Posterior vena cava (tissue), 2 donors: Measurements from ENCODE around the gene ZNF681. TPM values are rescaled to one million over a fixed set of nuclear protein-coding genes. Genes with fewer than 3 reads are reported as not detected.
"Not testable (repeated sequence)": the region's sequence is repeated elsewhere in the genome, so short reads cannot be mapped to it uniquely, and the experiment has no call there.

ENCODE experiments used
- DNase-seq: peaks from one replicate; pipeline ENCODE4 v3.0.0-alpha.2; 2020; ENCODE audit warnings: low spot score
- intact Hi-C, 2 donors: fragments of 100-400 bp; cut with DNase I; formaldehyde crosslinking; loops; one replicate each; pipeline versions ENCODE4 v1.14.1 to v1.14.2; 2022 to 2023
- long read RNA-seq, 2 donors: library from polyadenylated mRNA; unstranded; transcript quantifications; one replicate each; pipeline ENCODE4 v2.0.0, GENCODE V29; 2020 to 2021
- total RNA-seq, 2 donors: library from RNA; stranded (reverse); fragmentation: NEBNext Ultra II Directional; extraction: Animal tissue kit (Norgen Biotek cat#: 25700); gene quantifications; one replicate each; pipeline ENCODE4 v1.2.1, GENCODE V29; 2021
- donor health status: DM: yes; HTN: yes; CAD: no.
- donor health status: DM: yes; HTN: yes; CAD: no.

Gene ZNF681
- total RNA-seq = 1 to 10 TPM; 1.5 to 1.6 TPM
- long read RNA-seq, donor 1, partial matches to known transcripts = 0 of 1 reads
- long read RNA-seq, donor 1, other reads (novel, unspliced or antisense) = 1 of 1 reads
- long read RNA-seq, donor 2 = 0 reads

- DNase-seq = peak; percentile 95
- intact Hi-C loops = no loop called here
Observed at GRCh38 chr19:23758187-23759074, at the start of gene ZNF681. Gene ZNF681 (minus strand): TSS chr19:23758891. CDS start chr19:23758749, 142 bp downstream.

GRCh38 chr19:23804676-23805075 is 46.0 kb upstream of the ZNF681 start:
- intact Hi-C loops = no loop called here
- DNase-seq = no peak

GRCh38 chr19:23802290-23802689 is 43.6 kb upstream of the ZNF681 start:
- DNase-seq = no peak
- intact Hi-C loops = no loop called here

- intact Hi-C loops = loop anchor here in 1 of 2 donors (1.0 kb wide), 1 partner anchor 24 kb away; no protein-coding TSS in a partner anchor
- DNase-seq = no peak
Observed at GRCh38 chr19:23801803-23802202, 43.1 kb upstream of the ZNF681 start.

GRCh38 chr19:23800868-23801267 is 42.2 kb upstream of the ZNF681 start:
- no peak for DNase-seq
- intact Hi-C loops = loop anchor here in 1 of 2 donors (1.0 kb wide), 1 partner anchor 23 kb away; no protein-coding TSS in a partner anchor

GRCh38 chr19:23800271-23800670 is 41.6 kb upstream of the ZNF681 start:
- intact Hi-C loops = no loop called here
- no peak for DNase-seq

- DNase-seq = no peak
- intact Hi-C loops = no loop called here
Observed at GRCh38 chr19:23799321-23799720, 40.6 kb upstream of the ZNF681 start.

- DNase-seq = no peak
- intact Hi-C loops = no loop called here
Observed at GRCh38 chr19:23795462-23795861, 36.8 kb upstream of the ZNF681 start.

- intact Hi-C loops = no loop called here
- DNase-seq = no peak
Observed at GRCh38 chr19:23792784-23793183, 34.1 kb upstream of the ZNF681 start.

GRCh38 chr19:23790641-23791488 is 32.2 kb upstream of the ZNF681 start:
- intact Hi-C loops = no loop called here
- DNase-seq = no peak

- DNase-seq = no peak
- intact Hi-C loops = no loop called here
Observed at GRCh38 chr19:23789246-23789645, 30.6 kb upstream of the ZNF681 start.

GRCh38 chr19:23788411-23788810 is 29.7 kb upstream of the ZNF681 start:
- no peak for DNase-seq
- intact Hi-C loops = no loop called here

- intact Hi-C loops = no loop called here
- DNase-seq = no peak
Observed at GRCh38 chr19:23787106-23787505, 28.4 kb upstream of the ZNF681 start.

- DNase-seq = no peak
- intact Hi-C loops = no loop called here
Observed at GRCh38 chr19:23785982-23786381, 27.3 kb upstream of the ZNF681 start.

GRCh38 chr19:23784274-23784673 is 25.6 kb upstream of the ZNF681 start:
- no peak for DNase-seq
- intact Hi-C loops = no loop called here

GRCh38 chr19:23783636-23784035 is 24.9 kb upstream of the ZNF681 start:
- intact Hi-C loops = no loop called here
- no peak for DNase-seq

- no peak for DNase-seq
- intact Hi-C loops = no loop called here
Observed at GRCh38 chr19:23779645-23780044, 21.0 kb upstream of the ZNF681 start.

GRCh38 chr19:23778566-23778965 is 19.9 kb upstream of the ZNF681 start:
- no peak for DNase-seq
- intact Hi-C loops = loop anchor here in 1 of 2 donors (1.0 kb wide), 1 partner anchor 23 kb away; no protein-coding TSS in a partner anchor

- DNase-seq = not testable (repeated sequence)
- intact Hi-C loops = loop anchor here in 1 of 2 donors (1.0 kb wide), 1 partner anchor 23 kb away; no protein-coding TSS in a partner anchor
Observed at GRCh38 chr19:23778036-23778435, 19.3 kb upstream of the ZNF681 start.

GRCh38 chr19:23777216-23777615 is 18.5 kb upstream of the ZNF681 start:
- intact Hi-C loops = no loop called here
- no peak for DNase-seq
